Liver (tissue), 9 donors: ENCODE results near the gene TMEM273. TPM values are rescaled to one million over a fixed set of nuclear protein-coding genes. Genes with fewer than 3 reads are reported as not detected.

ENCODE experiments used
- DNase-seq: peaks from one replicate; pipeline ENCODE4 v3.0.0-alpha.2; 2017; ENCODE audit warnings: low spot score
- H3K27ac ChIP-seq, 2 donors: one replicate each; pipeline ENCODE4 v1.7.0; 2013; ENCODE audit warnings: inconsistent platforms in 2 of 2, low read length in 2 of 2, control low read depth in 1 of 2, low read depth in 1 of 2, mild to moderate bottlenecking in 1 of 2
- H3K27me3 ChIP-seq, 4 donors: one replicate each; pipeline versions ENCODE4 v1.6.1 to v1.7.0; 2013; ENCODE audit warnings: low read length in 3 of 4, inconsistent platforms in 1 of 4, mild to moderate bottlenecking in 1 of 4, moderate library complexity in 1 of 4; ENCODE audit not compliant: control insufficient read depth in 4 of 4, insufficient read depth in 4 of 4
- H3K36me3 ChIP-seq, 4 donors: one replicate each; pipeline versions ENCODE4 v1.6.1 to v1.7.0; 2013; ENCODE audit warnings: low read length in 3 of 4, mild to moderate bottlenecking in 3 of 4, low read depth in 1 of 4, moderate library complexity in 1 of 4; ENCODE audit not compliant: control insufficient read depth in 4 of 4, insufficient read depth in 3 of 4
- H3K4me1 ChIP-seq, 4 donors: one replicate each; pipeline versions ENCODE4 v1.6.1 to v1.7.0; 2013; ENCODE audit warnings: low read length in 3 of 4, mild to moderate bottlenecking in 3 of 4, moderate library complexity in 1 of 4; ENCODE audit not compliant: control insufficient read depth in 4 of 4, insufficient read depth in 4 of 4
- H3K4me3 ChIP-seq, 3 donors: one replicate each; pipeline versions ENCODE4 v1.6.1 to v1.7.0; 2013; ENCODE audit warnings: low read length in 3 of 3, control low read depth in 1 of 3, low read depth in 1 of 3, mild to moderate bottlenecking in 1 of 3
- H3K9ac ChIP-seq, 2 donors: one replicate each; pipeline ENCODE4 v1.7.0; 2013; ENCODE audit warnings: low read length in 2 of 2, mild to moderate bottlenecking in 2 of 2, moderate library complexity in 2 of 2, control low read depth in 1 of 2, low read depth in 1 of 2
- H3K9me3 ChIP-seq, 4 donors: one replicate each; pipeline versions ENCODE4 v1.6.1 to v1.7.0; 2013; ENCODE audit warnings: low read length in 3 of 4; ENCODE audit not compliant: control insufficient read depth in 4 of 4
- EGR1 ChIP-seq, 2 donors: IDR thresholded peaks; 2 replicates each; pipeline ENCODE4 v1.6.1; 2016 to 2018; ENCODE audit warnings: antibody characterized with exemption in 2 of 2, low read depth in 2 of 2
- FOXA1 ChIP-seq: IDR thresholded peaks from 2 replicates; pipeline ENCODE4 v1.6.1; 2016; ENCODE audit warnings: antibody characterized with exemption
- FOXA2 ChIP-seq: IDR thresholded peaks from 2 replicates; pipeline ENCODE4 v1.6.1; 2016; ENCODE audit warnings: antibody characterized with exemption
- GABPA ChIP-seq, 2 donors: IDR thresholded peaks in 1 of 2; conservative IDR thresholded peaks in 1 of 2; 2 replicates each; pipeline ENCODE4 v1.6.1; 2016; ENCODE audit warnings: antibody characterized with exemption in 2 of 2, mild to moderate bottlenecking in 1 of 2, moderate library complexity in 1 of 2
- HNF4A ChIP-seq, 2 donors: conservative IDR thresholded peaks; 2 replicates each; pipeline ENCODE4 v1.6.1; 2016; ENCODE audit warnings: antibody characterized with exemption in 2 of 2, mild to moderate bottlenecking in 2 of 2
- HNF4G ChIP-seq: IDR thresholded peaks from 2 replicates; pipeline ENCODE4 v1.6.1; 2016; ENCODE audit warnings: antibody characterized with exemption
- JUND ChIP-seq, 2 donors: IDR thresholded peaks; 2 replicates each; pipeline ENCODE4 v1.6.1; 2016; ENCODE audit warnings: antibody characterized with exemption in 2 of 2
- NR2F2 ChIP-seq: IDR thresholded peaks from 2 replicates; pipeline ENCODE4 v1.6.1; 2016; ENCODE audit warnings: antibody characterized with exemption
- RAD21 ChIP-seq, 2 donors: IDR thresholded peaks; 2 replicates each; pipeline ENCODE4 v1.6.1; 2016; ENCODE audit warnings: antibody characterized with exemption in 2 of 2, mild to moderate bottlenecking in 2 of 2
- RXRA ChIP-seq, 2 donors: IDR thresholded peaks; 2 replicates each; pipeline ENCODE4 v1.6.1; 2017 to 2018; ENCODE audit warnings: antibody characterized with exemption in 2 of 2, mild to moderate bottlenecking in 1 of 2
- SP1 ChIP-seq: IDR thresholded peaks from 2 replicates; pipeline ENCODE4 v1.6.1; 2018; ENCODE audit warnings: antibody characterized with exemption, mild to moderate bottlenecking
- YY1 ChIP-seq: IDR thresholded peaks from 2 replicates; pipeline ENCODE4 v1.6.1; 2016; ENCODE audit warnings: antibody characterized with exemption, mild to moderate bottlenecking
- WGBS: extraction: QIAGEN DNeasy Blood & Tissue Kit; methylation state at CpG from one replicate; pipeline ENCODE4 v1.1.7; 2013; 5-methylcytosine and 5-hydroxymethylcytosine counted together
- polyA plus RNA-seq, 2 donors: library from polyadenylated mRNA; stranded (reverse) in 1 of 2; unstranded in 1 of 2; fragments of 200-250 nt in 1 of 2; fragments of >200 nt in 1 of 2; fragmentation: Nextera tagmentation in 1 of 2; extraction: Ambion mirVana in 1 of 2; gene quantifications; one replicate each; pipeline versions ENCODE4 v1.2.1 to v1.2.3, GENCODE V29; 2013 to 2015
- total RNA-seq, 2 donors: library from RNA; depleted of rRNA; stranded (reverse); fragments of >200 nt; gene quantifications; one replicate each; pipeline ENCODE4 v1.2.3, GENCODE V29; 2014
- TF ChIP-seq, protein P1 (sequence below): IDR thresholded peaks from 2 replicates; pipeline ENCODE4 v1.6.1; 2016; ENCODE audit warnings: antibody characterized with exemption
- TF ChIP-seq, protein P2 (sequence below): IDR thresholded peaks from 2 replicates; pipeline ENCODE4 v1.6.1; 2016; ENCODE audit warnings: antibody characterized with exemption
- TF ChIP-seq, protein P3 (sequence below): fragments of 150-350 bp; IDR thresholded peaks from 2 replicates; pipeline ENCODE4 v1.5.1; 2017; ENCODE audit warnings: improper control_type of control experiment, low read depth, low read length; ENCODE audit not compliant: missing input control
- TF ChIP-seq, protein P4 (sequence below): IDR thresholded peaks from 2 replicates; pipeline ENCODE4 v1.6.1; 2016; ENCODE audit warnings: antibody characterized with exemption
- TF ChIP-seq, protein P5 (sequence below): IDR thresholded peaks from 2 replicates; pipeline ENCODE4 v1.6.1; 2016; ENCODE audit warnings: antibody characterized with exemption, mild to moderate bottlenecking
- donor health status: healthy.
- donor health status: healthy.
- donor health status: healthy.
- donor health status: healthy.
- donor health status: healthy.

Gene TMEM273
- total and polyA plus RNA-seq, 4 donors: 2.5 to 9.5 (median 4.5) TPM

DNA sequence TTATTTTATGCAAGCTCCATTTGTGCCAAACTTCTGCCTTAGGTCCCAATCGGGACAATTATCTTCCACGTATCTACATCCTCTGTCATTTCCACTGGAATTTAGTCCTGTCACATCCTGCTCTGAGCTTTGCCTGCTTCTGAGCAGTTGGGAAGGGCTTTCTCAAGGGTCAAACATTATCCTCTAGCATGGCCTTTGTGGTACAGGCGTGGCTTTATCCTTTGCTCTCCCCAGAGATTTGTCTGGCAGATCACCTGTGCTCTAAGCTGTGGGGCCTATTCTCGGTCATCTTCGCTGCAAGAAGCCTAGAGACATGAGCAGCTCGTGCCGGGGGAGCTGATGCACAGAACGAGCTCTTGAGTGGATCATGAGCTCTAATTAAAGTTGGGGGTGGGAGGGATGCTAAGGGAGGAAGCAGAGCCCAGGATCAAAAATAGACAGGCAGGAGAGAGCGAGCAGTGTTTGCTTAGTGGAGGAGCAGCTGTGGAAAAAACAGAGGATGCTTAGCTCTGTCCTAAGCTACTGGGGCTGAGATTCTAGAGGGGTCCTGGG, 19.8 kb upstream of the TMEM273 start (continued):
- TF ChIP-seq, protein P1, sequence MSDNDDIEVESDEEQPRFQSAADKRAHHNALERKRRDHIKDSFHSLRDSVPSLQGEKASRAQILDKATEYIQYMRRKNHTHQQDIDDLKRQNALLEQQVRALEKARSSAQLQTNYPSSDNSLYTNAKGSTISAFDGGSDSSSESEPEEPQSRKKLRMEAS: no peak
- no peak for TF ChIP-seq RAD21 (IDR thresholded peaks at IDR 0.05)

DNA sequence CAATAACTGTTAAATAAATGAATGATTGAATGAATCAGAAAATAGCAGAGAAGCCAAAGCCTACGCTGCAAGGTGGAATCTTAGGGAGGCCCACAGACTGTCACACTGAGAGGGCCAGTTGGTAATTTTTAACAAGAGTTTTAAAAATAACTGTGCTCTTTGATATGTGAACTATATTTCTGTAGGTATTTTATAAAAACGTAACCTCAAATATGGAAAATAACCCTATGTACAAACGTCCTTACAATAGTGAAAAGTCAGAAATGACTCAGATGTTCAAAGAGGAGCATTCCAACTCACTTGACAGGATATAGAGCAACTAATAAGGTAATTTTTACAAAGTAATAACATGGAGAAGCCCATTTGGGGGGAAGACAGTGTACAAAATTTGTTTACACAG, 18.9 kb upstream of the TMEM273 start:
- no peak overlapping the region for H3K27ac ChIP-seq
- WGBS: 79% methylated on average over 3 of the region's 3 CpGs
- H3K4me1 ChIP-seq: no peaks in the 10 kb centered on the region
- DNase-seq: no peak
- no peaks in the 10 kb centered on the region for H3K9me3 ChIP-seq
- TF ChIP-seq EGR1 (IDR thresholded peaks at IDR 0.05; ENCODE audit: low read depth in 2 of 2): no peak
- TF ChIP-seq HNF4A (conservative IDR thresholded peaks at IDR 0.05): no peak
- TF ChIP-seq RAD21 (IDR thresholded peaks at IDR 0.05): no peak
- TF ChIP-seq HNF4G: no peak
- TF ChIP-seq SP1: no peak
- no peak for TF ChIP-seq FOXA1
- TF ChIP-seq, protein P2, sequence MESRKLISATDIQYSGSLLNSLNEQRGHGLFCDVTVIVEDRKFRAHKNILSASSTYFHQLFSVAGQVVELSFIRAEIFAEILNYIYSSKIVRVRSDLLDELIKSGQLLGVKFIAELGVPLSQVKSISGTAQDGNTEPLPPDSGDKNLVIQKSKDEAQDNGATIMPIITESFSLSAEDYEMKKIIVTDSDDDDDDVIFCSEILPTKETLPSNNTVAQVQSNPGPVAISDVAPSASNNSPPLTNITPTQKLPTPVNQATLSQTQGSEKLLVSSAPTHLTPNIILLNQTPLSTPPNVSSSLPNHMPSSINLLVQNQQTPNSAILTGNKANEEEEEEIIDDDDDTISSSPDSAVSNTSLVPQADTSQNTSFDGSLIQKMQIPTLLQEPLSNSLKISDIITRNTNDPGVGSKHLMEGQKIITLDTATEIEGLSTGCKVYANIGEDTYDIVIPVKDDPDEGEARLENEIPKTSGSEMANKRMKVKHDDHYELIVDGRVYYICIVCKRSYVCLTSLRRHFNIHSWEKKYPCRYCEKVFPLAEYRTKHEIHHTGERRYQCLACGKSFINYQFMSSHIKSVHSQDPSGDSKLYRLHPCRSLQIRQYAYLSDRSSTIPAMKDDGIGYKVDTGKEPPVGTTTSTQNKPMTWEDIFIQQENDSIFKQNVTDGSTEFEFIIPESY: no peak
- TF ChIP-seq, protein P3, sequence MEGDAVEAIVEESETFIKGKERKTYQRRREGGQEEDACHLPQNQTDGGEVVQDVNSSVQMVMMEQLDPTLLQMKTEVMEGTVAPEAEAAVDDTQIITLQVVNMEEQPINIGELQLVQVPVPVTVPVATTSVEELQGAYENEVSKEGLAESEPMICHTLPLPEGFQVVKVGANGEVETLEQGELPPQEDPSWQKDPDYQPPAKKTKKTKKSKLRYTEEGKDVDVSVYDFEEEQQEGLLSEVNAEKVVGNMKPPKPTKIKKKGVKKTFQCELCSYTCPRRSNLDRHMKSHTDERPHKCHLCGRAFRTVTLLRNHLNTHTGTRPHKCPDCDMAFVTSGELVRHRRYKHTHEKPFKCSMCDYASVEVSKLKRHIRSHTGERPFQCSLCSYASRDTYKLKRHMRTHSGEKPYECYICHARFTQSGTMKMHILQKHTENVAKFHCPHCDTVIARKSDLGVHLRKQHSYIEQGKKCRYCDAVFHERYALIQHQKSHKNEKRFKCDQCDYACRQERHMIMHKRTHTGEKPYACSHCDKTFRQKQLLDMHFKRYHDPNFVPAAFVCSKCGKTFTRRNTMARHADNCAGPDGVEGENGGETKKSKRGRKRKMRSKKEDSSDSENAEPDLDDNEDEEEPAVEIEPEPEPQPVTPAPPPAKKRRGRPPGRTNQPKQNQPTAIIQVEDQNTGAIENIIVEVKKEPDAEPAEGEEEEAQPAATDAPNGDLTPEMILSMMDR: no peak
- TF ChIP-seq JUND (IDR thresholded peaks at IDR 0.05): no peak
- no peak for TF ChIP-seq YY1
- TF ChIP-seq RXRA (IDR thresholded peaks at IDR 0.05): no peak
- H3K4me3 ChIP-seq: no peak overlapping the region
- H3K9ac ChIP-seq: no peak overlapping the region
- no peaks in the 10 kb centered on the region for H3K36me3 ChIP-seq
- H3K27me3 ChIP-seq: peaks cover 0 to 5% (median under 1%) of the 10 kb centered on the region in 4 donors

DNA sequence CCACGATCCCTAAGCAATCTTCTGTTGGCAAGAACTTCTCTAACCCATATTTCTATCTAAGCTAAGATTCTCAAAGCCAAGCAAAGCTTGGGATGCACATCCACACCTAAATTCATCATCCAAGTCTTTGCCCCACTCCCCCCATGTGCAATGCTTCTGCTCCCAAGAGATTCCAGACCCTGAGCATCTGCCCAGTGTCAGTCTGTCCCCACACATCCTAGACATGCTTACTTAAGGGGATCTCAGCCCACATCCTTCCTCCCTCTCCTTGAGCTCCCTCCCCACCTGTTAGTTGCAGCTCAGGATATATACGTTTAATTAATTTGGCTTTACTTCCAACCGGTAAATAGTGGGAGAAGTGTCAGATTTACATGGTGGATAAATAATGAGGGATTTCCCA, 17.0 kb upstream of the TMEM273 start:
- WGBS: 84% methylated on average over 3 of the region's 3 CpGs
- TF ChIP-seq NR2F2 (no peak), HNF4A (conservative IDR thresholded peaks at IDR 0.05) (no peak), SP1 (no peak), EGR1 (IDR thresholded peaks at IDR 0.05; ENCODE audit: low read depth in 2 of 2) (no peak), FOXA2 (no peak), HNF4G (no peak), GABPA (IDR thresholded peaks at IDR 0.05 in 1 of 2, conservative IDR thresholded peaks at IDR 0.05 in 1 of 2) (no peak)
- TF ChIP-seq, protein P4, sequence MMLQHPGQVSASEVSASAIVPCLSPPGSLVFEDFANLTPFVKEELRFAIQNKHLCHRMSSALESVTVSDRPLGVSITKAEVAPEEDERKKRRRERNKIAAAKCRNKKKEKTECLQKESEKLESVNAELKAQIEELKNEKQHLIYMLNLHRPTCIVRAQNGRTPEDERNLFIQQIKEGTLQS: no peak
- TF ChIP-seq, protein P1: no peak
- TF ChIP-seq, protein P2: no peak
- TF ChIP-seq, protein P5, sequence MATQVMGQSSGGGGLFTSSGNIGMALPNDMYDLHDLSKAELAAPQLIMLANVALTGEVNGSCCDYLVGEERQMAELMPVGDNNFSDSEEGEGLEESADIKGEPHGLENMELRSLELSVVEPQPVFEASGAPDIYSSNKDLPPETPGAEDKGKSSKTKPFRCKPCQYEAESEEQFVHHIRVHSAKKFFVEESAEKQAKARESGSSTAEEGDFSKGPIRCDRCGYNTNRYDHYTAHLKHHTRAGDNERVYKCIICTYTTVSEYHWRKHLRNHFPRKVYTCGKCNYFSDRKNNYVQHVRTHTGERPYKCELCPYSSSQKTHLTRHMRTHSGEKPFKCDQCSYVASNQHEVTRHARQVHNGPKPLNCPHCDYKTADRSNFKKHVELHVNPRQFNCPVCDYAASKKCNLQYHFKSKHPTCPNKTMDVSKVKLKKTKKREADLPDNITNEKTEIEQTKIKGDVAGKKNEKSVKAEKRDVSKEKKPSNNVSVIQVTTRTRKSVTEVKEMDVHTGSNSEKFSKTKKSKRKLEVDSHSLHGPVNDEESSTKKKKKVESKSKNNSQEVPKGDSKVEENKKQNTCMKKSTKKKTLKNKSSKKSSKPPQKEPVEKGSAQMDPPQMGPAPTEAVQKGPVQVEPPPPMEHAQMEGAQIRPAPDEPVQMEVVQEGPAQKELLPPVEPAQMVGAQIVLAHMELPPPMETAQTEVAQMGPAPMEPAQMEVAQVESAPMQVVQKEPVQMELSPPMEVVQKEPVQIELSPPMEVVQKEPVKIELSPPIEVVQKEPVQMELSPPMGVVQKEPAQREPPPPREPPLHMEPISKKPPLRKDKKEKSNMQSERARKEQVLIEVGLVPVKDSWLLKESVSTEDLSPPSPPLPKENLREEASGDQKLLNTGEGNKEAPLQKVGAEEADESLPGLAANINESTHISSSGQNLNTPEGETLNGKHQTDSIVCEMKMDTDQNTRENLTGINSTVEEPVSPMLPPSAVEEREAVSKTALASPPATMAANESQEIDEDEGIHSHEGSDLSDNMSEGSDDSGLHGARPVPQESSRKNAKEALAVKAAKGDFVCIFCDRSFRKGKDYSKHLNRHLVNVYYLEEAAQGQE: no peak
- TF ChIP-seq, protein P3: no peak
- H3K4me3 ChIP-seq: no peak overlapping the region

More for the DNA sequence above, 17.0 kb upstream of the TMEM273 start:
- Histone ChIP-seq H3K36me3 (no peaks in the 10 kb centered on the region), H3K27me3 (peaks cover 0 to 5% (median under 1%) of the 10 kb centered on the region in 4 donors), H3K9ac (no peak overlapping the region), H3K4me1 (no peaks in the 10 kb centered on the region), H3K27ac (no peak overlapping the region), H3K9me3 (no peaks in the 10 kb centered on the region)
- no peak for DNase-seq
